Adrenal gland (tissue), 12 donors: Measurements from ENCODE around the gene HOXD13. TPM values are rescaled to one million over a fixed set of nuclear protein-coding genes. Genes with fewer than 3 reads are reported as not detected.

Experiments
- DNase-seq, 7 donors: peaks; one replicate each; pipeline ENCODE4 v3.0.0-alpha.2; 2019 to 2020
- H3K27ac ChIP-seq, 5 donors: fragments of 200-600 bp; sonication (generic) in 4 of 5; 1 replicate in 3 of 5; 2 replicates in 2 of 5; pipeline versions ENCODE4 v1.5.1 to v1.8.0; 2016 to 2020; ENCODE audit warnings: mild to moderate bottlenecking in 1 of 5
- H3K27me3 ChIP-seq: fragments of 200-600 bp; 2 replicates; pipeline ENCODE4 v1.8.0; 2021
- H3K36me3 ChIP-seq, 2 donors: fragments of 200-600 bp; replicated peaks in 1 of 2; 1 replicate in 1 of 2; 2 replicates in 1 of 2; pipeline versions ENCODE4 v1.5.1 to v1.8.0; 2018 to 2022
- H3K4me1 ChIP-seq, 2 donors: fragments of 200-600 bp; replicated peaks in 1 of 2; 1 replicate in 1 of 2; 2 replicates in 1 of 2; pipeline versions ENCODE4 v1.5.1 to v1.8.0; 2018 to 2021
- H3K4me3 ChIP-seq, 4 donors: fragments of 200-600 bp; sonication (generic) in 3 of 4; one replicate each; pipeline ENCODE4 v1.5.1; 2016 to 2018
- H3K9me3 ChIP-seq, 3 donors: fragments of 200-600 bp; sonication (generic) in 1 of 3; replicated peaks in 1 of 3; 1 replicate in 2 of 3; 2 replicates in 1 of 3; pipeline versions ENCODE4 v1.5.1 to v1.8.0; 2016 to 2021
- POLR2A ChIP-seq, 2 donors: fragments of 450-650 bp; IDR thresholded peaks; one replicate each; pipeline ENCODE4 v1.6.1; 2017; ENCODE audit warnings: antibody characterized with exemption in 2 of 2, mild to moderate bottlenecking in 2 of 2, moderate library complexity in 1 of 2
- WGBS, 4 donors: extraction: QIAGEN DNeasy Blood & Tissue Kit in 2 of 4; methylation state at CpG; one replicate each; pipeline versions ENCODE4 v1.1.5 to v1.1.7; 2013 to 2017; 5-methylcytosine and 5-hydroxymethylcytosine counted together
- intact Hi-C, 2 donors: fragments of 100-400 bp; cut with DNase I; formaldehyde crosslinking; loops; one replicate each; pipeline versions ENCODE4 v1.14.1 to v1.15.0; 2022 to 2023
- polyA plus RNA-seq, 3 donors: library from polyadenylated mRNA; stranded (reverse); fragments of 200-250 nt in 2 of 3; fragments of 350-450 nt in 1 of 3; fragmentation: Illumina TruSeq in 1 of 3; extraction: RNeasy Lipid Tissue Mini Kit (QIAGEN cat#74804) in 1 of 3; gene quantifications; one replicate each; pipeline ENCODE4 v1.2.3, GENCODE V29; 2013 to 2014
- total RNA-seq, 9 donors: library from RNA; depleted of rRNA in 4 of 9; stranded (reverse); fragments of >200 nt in 4 of 9; fragments of 120-200 nt in 1 of 9; fragmentation: NEBNext Ultra II Directional in 1 of 9; extraction: Animal tissue kit (Norgen Biotek cat#: 25700) in 1 of 9; gene quantifications; one replicate each; pipeline versions ENCODE4 v1.1.0 to v1.2.4, GENCODE V29; 2013 to 2023
- TF ChIP-seq, protein P1 (sequence below), 6 experiments: fragments of 450-650 bp in 4 of 6; fragments of 200-600 bp in 2 of 6; sonication (generic) in 1 of 6; IDR thresholded peaks; 1 replicate in 5 of 6; 2 replicates in 1 of 6; pipeline versions ENCODE4 v1.5.1 to v1.8.0; 2016 to 2021; ENCODE audit warnings: antibody characterized with exemption in 6 of 6, mild to moderate bottlenecking in 2 of 6, moderate library complexity in 1 of 6
- donor health status: healthy with polysubstance abuse.
- donor health status: Bipolar disorder and iron deficiency.
- donor health status: DM: yes; HTN: yes; CAD: no.
- donor health status: DM: no; HTN: no; CAD: no.
- donor health status: DM: no; HTN: no; CAD: no.
- donor health status: DM: yes; HTN: yes; CAD: no.

HOXD13 gene
- total and polyA plus RNA-seq, 12 donors = not detected

DNA sequence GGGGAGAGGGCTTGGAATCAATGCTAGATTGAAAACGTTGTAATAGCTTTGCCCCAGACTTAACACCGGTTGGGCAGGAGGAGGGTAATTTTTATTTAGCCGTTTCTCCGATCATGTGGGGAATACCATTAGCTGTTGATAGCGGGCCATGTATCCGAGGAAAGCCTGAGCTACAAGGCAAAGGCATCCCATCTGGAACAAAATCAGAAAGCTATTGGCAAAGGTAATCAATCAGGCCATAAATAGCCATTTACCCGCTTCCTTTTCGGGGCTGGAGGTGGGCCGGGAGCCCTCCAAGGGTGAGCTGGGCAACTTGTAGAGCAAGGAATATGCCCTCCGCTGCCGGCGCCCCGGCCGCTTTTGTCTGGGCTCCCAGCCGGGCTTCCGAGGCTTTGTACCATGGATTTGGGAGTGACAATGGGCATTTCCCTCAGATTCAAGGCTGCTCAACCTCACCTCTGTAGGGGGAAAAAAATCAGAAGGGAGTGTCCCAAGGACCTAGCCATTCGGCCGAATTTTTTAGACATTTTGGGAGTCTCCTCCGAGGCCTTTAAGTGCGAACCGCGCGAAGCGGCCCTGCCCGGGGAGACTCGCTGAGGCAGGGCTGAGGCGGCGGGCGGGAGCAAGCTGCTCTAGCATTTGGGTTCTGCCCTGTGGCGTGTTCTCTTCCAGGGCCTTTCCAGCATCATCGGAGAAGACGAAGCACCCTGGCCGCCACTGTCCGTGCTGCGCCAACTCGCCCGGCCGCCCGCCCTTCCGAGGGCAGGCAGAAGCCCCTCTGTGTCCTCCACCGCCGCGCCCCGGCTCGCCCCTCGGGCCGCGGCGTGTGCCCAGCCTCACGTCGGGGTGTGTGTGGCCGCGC lies 28.9 kb downstream of the HOXD13 start:
- peak overlapping the region in 2 of 4 donors; percentile 31 to 67 for H3K4me3 ChIP-seq
- H3K4me1 ChIP-seq = peaks cover 0 to 10% of the 10 kb centered on the region in 2 donors
- TF ChIP-seq POLR2A (IDR thresholded peaks at IDR 0.05) = no peak
- TF ChIP-seq, protein P1, sequence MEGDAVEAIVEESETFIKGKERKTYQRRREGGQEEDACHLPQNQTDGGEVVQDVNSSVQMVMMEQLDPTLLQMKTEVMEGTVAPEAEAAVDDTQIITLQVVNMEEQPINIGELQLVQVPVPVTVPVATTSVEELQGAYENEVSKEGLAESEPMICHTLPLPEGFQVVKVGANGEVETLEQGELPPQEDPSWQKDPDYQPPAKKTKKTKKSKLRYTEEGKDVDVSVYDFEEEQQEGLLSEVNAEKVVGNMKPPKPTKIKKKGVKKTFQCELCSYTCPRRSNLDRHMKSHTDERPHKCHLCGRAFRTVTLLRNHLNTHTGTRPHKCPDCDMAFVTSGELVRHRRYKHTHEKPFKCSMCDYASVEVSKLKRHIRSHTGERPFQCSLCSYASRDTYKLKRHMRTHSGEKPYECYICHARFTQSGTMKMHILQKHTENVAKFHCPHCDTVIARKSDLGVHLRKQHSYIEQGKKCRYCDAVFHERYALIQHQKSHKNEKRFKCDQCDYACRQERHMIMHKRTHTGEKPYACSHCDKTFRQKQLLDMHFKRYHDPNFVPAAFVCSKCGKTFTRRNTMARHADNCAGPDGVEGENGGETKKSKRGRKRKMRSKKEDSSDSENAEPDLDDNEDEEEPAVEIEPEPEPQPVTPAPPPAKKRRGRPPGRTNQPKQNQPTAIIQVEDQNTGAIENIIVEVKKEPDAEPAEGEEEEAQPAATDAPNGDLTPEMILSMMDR (IDR thresholded peaks at IDR 0.05) = no peak
- peaks cover 49% of the 10 kb centered on the region for H3K27me3 ChIP-seq
- peak overlapping the region in 2 of 5 donors; percentile 82 to 88 for H3K27ac ChIP-seq
- intact Hi-C loops = loop anchor here in 1 of 2 donors (5.0 to 10.0 kb wide), 2 partner anchors 516 to 693 kb away; no protein-coding TSS in a partner anchor
- H3K9me3 ChIP-seq = no peaks in the 10 kb centered on the region
- WGBS, 4 donors = 27 to 55% (median 31%) methylated on average over 18 to 53 of the region's 53 CpGs
- no peak for DNase-seq
- no peaks in the 10 kb centered on the region for H3K36me3 ChIP-seq

DNA sequence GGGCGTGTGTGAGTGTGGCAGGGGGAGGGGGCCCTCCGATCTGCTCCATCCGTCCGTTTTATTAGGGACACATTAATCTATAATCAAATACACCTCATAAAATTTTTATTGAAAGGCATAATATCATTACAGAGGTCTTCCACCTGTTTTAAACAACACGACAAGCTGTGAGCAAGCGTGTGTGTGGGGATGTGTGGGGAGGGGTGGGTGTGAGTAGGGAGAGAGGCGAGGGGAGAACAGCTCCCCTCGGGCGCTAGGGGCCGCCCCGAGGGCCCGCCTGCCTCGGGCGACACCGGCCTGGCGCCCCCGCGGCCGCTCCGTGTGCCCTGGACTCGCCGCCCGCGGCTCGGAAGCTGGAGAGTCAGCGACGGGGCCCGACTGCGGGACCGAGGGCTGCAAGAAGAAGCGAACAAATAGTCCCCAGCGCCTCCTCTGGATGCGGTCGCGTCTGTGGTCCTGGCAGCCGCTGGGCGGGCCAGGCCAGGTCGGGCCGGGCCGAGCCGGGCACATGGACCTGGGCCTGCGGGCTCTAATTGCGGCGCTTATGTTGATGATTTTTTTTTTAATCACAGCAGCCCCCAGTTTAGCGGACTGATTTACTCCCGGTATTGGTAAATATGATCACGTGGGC lies 29.6 kb downstream of the HOXD13 start:
- intact Hi-C loops = loop anchor here in 1 of 2 donors (5.0 to 10.0 kb wide), 2 partner anchors 515 to 693 kb away; no protein-coding TSS in a partner anchor
- TF ChIP-seq, protein P1 (IDR thresholded peaks at IDR 0.05) = no peak
- TF ChIP-seq POLR2A (IDR thresholded peaks at IDR 0.05) = no peak
- Histone ChIP-seq H3K27me3 (peaks cover 42% of the 10 kb centered on the region), H3K9me3 (no peaks in the 10 kb centered on the region), H3K27ac (peak overlapping the region in 4 of 5 donors; percentile 58 to 88 (median 79)), H3K4me1 (peaks cover 0 to 14% of the 10 kb centered on the region in 2 donors), H3K4me3 (peak overlapping the region in 2 of 4 donors; percentile 31 to 67), H3K36me3 (no peaks in the 10 kb centered on the region)
- DNase-seq = no peak
- 1 to 4% (median 2%) methylated on average over 30 to 47 of the region's 47 CpGs for WGBS, 4 donors

DNA sequence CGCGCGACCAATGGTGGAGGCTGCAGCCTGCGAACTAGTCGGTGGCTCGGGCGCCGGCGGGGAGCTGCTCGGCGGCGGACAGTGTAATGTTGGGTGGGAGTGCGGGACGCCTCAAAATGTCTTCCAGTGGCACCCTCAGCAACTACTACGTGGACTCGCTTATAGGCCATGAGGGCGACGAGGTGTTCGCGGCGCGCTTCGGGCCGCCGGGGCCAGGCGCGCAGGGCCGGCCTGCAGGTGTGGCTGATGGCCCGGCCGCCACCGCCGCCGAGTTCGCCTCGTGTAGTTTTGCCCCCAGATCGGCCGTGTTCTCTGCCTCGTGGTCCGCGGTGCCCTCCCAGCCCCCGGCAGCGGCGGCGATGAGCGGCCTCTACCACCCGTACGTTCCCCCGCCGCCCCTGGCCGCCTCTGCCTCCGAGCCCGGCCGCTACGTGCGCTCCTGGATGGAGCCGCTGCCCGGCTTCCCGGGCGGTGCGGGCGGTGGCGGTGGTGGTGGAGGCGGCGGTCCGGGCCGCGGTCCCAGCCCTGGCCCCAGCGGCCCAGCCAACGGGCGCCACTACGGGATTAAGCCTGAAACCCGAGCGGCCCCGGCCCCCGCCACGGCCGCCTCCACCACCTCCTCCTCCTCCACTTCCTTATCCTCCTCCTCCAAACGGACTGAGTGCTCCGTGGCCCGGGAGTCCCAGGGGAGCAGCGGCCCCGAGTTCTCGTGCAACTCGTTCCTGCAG lies 30.3 kb downstream of the HOXD13 start, which contains the start of gene HOXD9:
HOXD9 (plus strand) TSS at position 37 of the 728 bp plus-strand sequence; CDS start at position 87, 50 bp downstream.
- H3K36me3 ChIP-seq = no peaks in the 10 kb centered on the region
- 0 to 1% (median 1%) methylated on average over 7 to 84 of the region's 84 CpGs for WGBS, 4 donors
- peak within 1 kb of the TSS in 4 of 5 donors; percentile 58 to 88 (median 79) for H3K27ac ChIP-seq
- intact Hi-C loops = loop anchor here in 1 of 2 donors (5.0 to 10.0 kb wide), 2 partner anchors 514 to 692 kb away; no protein-coding TSS in a partner anchor
- peak within 1 kb of the TSS; percentile 31 to 67 (median 52) for H3K4me3 ChIP-seq
- peaks cover 0 to 17% of the 10 kb centered on the region in 2 donors for H3K4me1 ChIP-seq
- peak; percentile 23 to 69 for TF ChIP-seq POLR2A (IDR thresholded peaks at IDR 0.05)
- TF ChIP-seq, protein P1 (IDR thresholded peaks at IDR 0.05) = peak in 1 of 6 experiments; percentile 3
- DNase-seq = peak; percentile 81 to 90 (median 83)
- H3K9me3 ChIP-seq = no peaks in the 10 kb centered on the region
- H3K27me3 ChIP-seq = peaks cover 35% of the 10 kb centered on the region
